H9 (cell line): ENCODE results near the gene ZDHHC16. TPM values are rescaled to one million over a fixed set of nuclear protein-coding genes. Genes with fewer than 3 reads are reported as not detected.

Source experiments
- DNase-seq: peaks from one replicate; pipeline ENCODE4 v3.0.0-alpha.2; 2017
- H2AFZ ChIP-seq: one replicate; pipeline ENCODE4 v1.6.1; 2013; ENCODE audit warnings: mild to moderate bottlenecking, low read length, control low read depth, moderate library complexity
- H2AK5ac ChIP-seq: 2 replicates; pipeline ENCODE4 v1.6.1; 2013; ENCODE audit warnings: low read length, control low read depth, mixed read lengths; ENCODE audit not compliant: insufficient read length
- H2BK120ac ChIP-seq: one replicate; pipeline ENCODE4 v1.6.1; 2013; ENCODE audit warnings: low read depth, mild to moderate bottlenecking, low read length, control low read depth, inconsistent platforms; ENCODE audit not compliant: poor library complexity, severe bottlenecking
- H2BK12ac ChIP-seq: 2 replicates; pipeline ENCODE4 v1.6.1; 2013; ENCODE audit warnings: low read length, control low read depth, mixed read lengths, low read depth; ENCODE audit not compliant: insufficient read length
- H2BK15ac ChIP-seq: 2 replicates; pipeline ENCODE4 v1.6.1; 2013; ENCODE audit warnings: low read depth, low read length, control low read depth
- H2BK20ac ChIP-seq: one replicate; pipeline ENCODE4 v1.6.1; 2013; ENCODE audit warnings: low read depth, mild to moderate bottlenecking, low read length, control low read depth, inconsistent platforms; ENCODE audit not compliant: poor library complexity, severe bottlenecking
- H2BK5ac ChIP-seq: 2 replicates; pipeline ENCODE4 v1.6.1; 2013; ENCODE audit warnings: low read length, control low read depth, mixed read lengths; ENCODE audit not compliant: insufficient read length
- H3K14ac ChIP-seq: 2 replicates; pipeline ENCODE4 v1.6.1; 2013; ENCODE audit warnings: low read length, control low read depth; ENCODE audit not compliant: insufficient read depth
- H3K18ac ChIP-seq: 2 replicates; pipeline ENCODE4 v1.6.1; 2013; ENCODE audit warnings: low read depth, mild to moderate bottlenecking, mixed read lengths, low read length, control low read depth; ENCODE audit not compliant: insufficient read length
- H3K23ac ChIP-seq: 2 replicates; pipeline ENCODE4 v1.6.1; 2013; ENCODE audit warnings: low read length, control low read depth, mixed read lengths, low read depth; ENCODE audit not compliant: insufficient read length
- H3K23me2 ChIP-seq: 2 replicates; pipeline ENCODE4 v1.6.1; 2013; ENCODE audit warnings: low read depth, mild to moderate bottlenecking, mixed read lengths, low read length, control low read depth; ENCODE audit not compliant: insufficient read length, poor library complexity, severe bottlenecking
- H3K27ac ChIP-seq: 2 replicates; pipeline ENCODE4 v1.5.1; 2013; ENCODE audit warnings: low read length, control low read depth, mixed read lengths, low read depth; ENCODE audit not compliant: insufficient read length
- H3K27me3 ChIP-seq: 2 replicates; pipeline ENCODE4 v1.6.1; 2013; ENCODE audit warnings: low read length, control low read depth, inconsistent platforms; ENCODE audit not compliant: insufficient read depth
- H3K4ac ChIP-seq: 2 replicates; pipeline ENCODE4 v1.6.1; 2013; ENCODE audit warnings: low read depth, mild to moderate bottlenecking, control low read depth, inconsistent platforms, low read length, moderate library complexity
- H3K4me1 ChIP-seq: 2 replicates; pipeline ENCODE4 v1.6.1; 2013; ENCODE audit warnings: low read length, control low read depth, inconsistent platforms; ENCODE audit not compliant: insufficient read depth
- H3K4me2 ChIP-seq: 2 replicates; pipeline ENCODE4 v1.6.1; 2013; ENCODE audit warnings: low read length, control low read depth, mixed read lengths; ENCODE audit not compliant: insufficient read length, insufficient read depth
- H3K56ac ChIP-seq: 2 replicates; pipeline ENCODE4 v1.6.1; 2013; ENCODE audit warnings: low read depth, mild to moderate bottlenecking, mixed read lengths, low read length, control low read depth; ENCODE audit not compliant: insufficient read length
- H3K79me1 ChIP-seq: 2 replicates; pipeline ENCODE4 v1.6.1; 2013; ENCODE audit warnings: low read depth, mild to moderate bottlenecking, moderate library complexity, low read length, control low read depth, inconsistent platforms; ENCODE audit not compliant: insufficient read depth, poor library complexity, severe bottlenecking
- H3K79me2 ChIP-seq: 2 replicates; pipeline ENCODE4 v1.6.1; 2013; ENCODE audit warnings: low read length, control low read depth, inconsistent platforms; ENCODE audit not compliant: insufficient read depth
- H3K9ac ChIP-seq: 2 replicates; pipeline ENCODE4 v1.6.1; 2013; ENCODE audit warnings: low read length, control low read depth, mixed read lengths; ENCODE audit not compliant: insufficient read length; ENCODE audit errors: extremely low read depth
- H3K9me3 ChIP-seq: one replicate; pipeline ENCODE4 v1.6.1; 2013; ENCODE audit warnings: low read depth, low read length, inconsistent platforms; ENCODE audit not compliant: control insufficient read depth
- H3T11ph ChIP-seq: one replicate; pipeline ENCODE4 v1.6.1; 2013; ENCODE audit warnings: mild to moderate bottlenecking, low read length, control low read depth, inconsistent platforms
- H4K20me1 ChIP-seq: one replicate; pipeline ENCODE4 v1.6.1; 2013; ENCODE audit not compliant: control insufficient read depth, insufficient read length, insufficient read depth
- H4K5ac ChIP-seq: 2 replicates; pipeline ENCODE4 v1.6.1; 2013; ENCODE audit warnings: low read depth, mild to moderate bottlenecking, mixed read lengths, low read length, control low read depth; ENCODE audit not compliant: insufficient read length
- H4K8ac ChIP-seq: replicated peaks from 2 replicates; pipeline ENCODE4 v1.6.1; 2013; ENCODE audit warnings: low read length, control low read depth, mixed read lengths, low read depth; ENCODE audit not compliant: insufficient read length
- H4K91ac ChIP-seq: 2 replicates; pipeline ENCODE4 v1.6.1; 2013; ENCODE audit warnings: low read depth, mild to moderate bottlenecking, moderate library complexity, mixed read lengths, low read length, control low read depth; ENCODE audit not compliant: insufficient read length
- H3K27ac Mint-ChIP-seq, 3 experiments: 2 replicates in 2 of 3; 3 replicates in 1 of 3; pipeline ENCODE4 v1.8.0; 2020 to 2021; ENCODE audit warnings: mixed read lengths in 3 of 3, mild to moderate bottlenecking in 1 of 3, moderate library complexity in 1 of 3
- H3K27me3 Mint-ChIP-seq: 2 replicates; pipeline ENCODE4 v1.8.0; 2021; ENCODE audit warnings: low read depth, mild to moderate bottlenecking, moderate library complexity, mixed read lengths
- H3K36me3 Mint-ChIP-seq, 3 experiments: 2 replicates in 2 of 3; 3 replicates in 1 of 3; pipeline ENCODE4 v1.8.0; 2020 to 2021; ENCODE audit warnings: low read depth in 3 of 3, mixed read lengths in 3 of 3; ENCODE audit not compliant: insufficient read depth in 1 of 3
- H3K4me1 Mint-ChIP-seq, 2 experiments: 2 replicates each; pipeline ENCODE4 v1.8.0; 2020; ENCODE audit warnings: mixed read lengths in 2 of 2
- H3K4me3 Mint-ChIP-seq, 2 experiments: 2 replicates in 1 of 2; 3 replicates in 1 of 2; pipeline ENCODE4 v1.8.0; 2020 to 2021; ENCODE audit warnings: mild to moderate bottlenecking in 2 of 2, mixed read lengths in 2 of 2, moderate library complexity in 1 of 2
- H3K9me3 Mint-ChIP-seq, 2 experiments: 2 replicates in 1 of 2; 3 replicates in 1 of 2; pipeline ENCODE4 v1.8.0; 2020; ENCODE audit warnings: mild to moderate bottlenecking in 2 of 2, mixed read lengths in 2 of 2, moderate library complexity in 1 of 2
- WGBS: extraction: QIAGEN DNeasy Blood & Tissue Kit; methylation state at CpG from one replicate; pipeline ENCODE4 v1.1.7; 2013; ENCODE audit warnings: missing lambda C conversion rate, low lambda C conversion rate, mixed read lengths; ENCODE audit not compliant: insufficient read length; ENCODE audit errors: extremely low coverage; 5-methylcytosine and 5-hydroxymethylcytosine counted together
- total RNA-seq: library from RNA; stranded (reverse); gene quantifications from 2 replicates; pipeline ENCODE4 v1.2.1, GENCODE V29; 2021
- TF ChIP-seq, protein P1 (sequence below): fragments of 200-600 bp; sonication (generic); conservative IDR thresholded peaks from 3 replicates; pipeline ENCODE4 v1.8.0; 2021; ENCODE audit warnings: antibody characterized with exemption, mild to moderate bottlenecking

Gene ZDHHC16
- total RNA-seq, 1 experiment from 2014 or later = 45.4 TPM

DNA sequence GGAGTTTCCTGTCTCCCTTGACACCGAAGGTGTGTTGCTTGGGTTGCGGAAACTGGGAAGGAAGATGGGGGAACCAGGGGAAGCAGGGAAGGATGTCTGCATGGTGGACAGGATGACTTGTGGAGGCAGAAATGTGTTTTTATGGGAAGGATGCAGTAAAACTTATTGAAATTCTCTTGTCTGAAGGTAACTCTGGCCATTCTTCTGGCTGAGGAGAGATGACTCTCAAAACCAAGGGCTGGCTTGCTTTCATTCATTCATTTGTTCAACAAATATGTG is 54.3 kb downstream of the ZDHHC16 start:
- peak overlapping the region; percentile 97 for H3K4me2 ChIP-seq
- H4K5ac ChIP-seq = no peak overlapping the region
- no peak overlapping the region for H2BK120ac ChIP-seq
- H3K4ac ChIP-seq = no peak overlapping the region
- peaks cover 23% of the 10 kb centered on the region for H3K27me3 Mint-ChIP-seq
- H3K27ac Mint-ChIP-seq = no peak overlapping the region
- H4K20me1 ChIP-seq = no peaks in the 10 kb centered on the region
- H3K4me1 Mint-ChIP-seq = peaks cover 28 to 38% of the 10 kb centered on the region in 2 experiments
- no peak for DNase-seq
- TF ChIP-seq, protein P1, sequence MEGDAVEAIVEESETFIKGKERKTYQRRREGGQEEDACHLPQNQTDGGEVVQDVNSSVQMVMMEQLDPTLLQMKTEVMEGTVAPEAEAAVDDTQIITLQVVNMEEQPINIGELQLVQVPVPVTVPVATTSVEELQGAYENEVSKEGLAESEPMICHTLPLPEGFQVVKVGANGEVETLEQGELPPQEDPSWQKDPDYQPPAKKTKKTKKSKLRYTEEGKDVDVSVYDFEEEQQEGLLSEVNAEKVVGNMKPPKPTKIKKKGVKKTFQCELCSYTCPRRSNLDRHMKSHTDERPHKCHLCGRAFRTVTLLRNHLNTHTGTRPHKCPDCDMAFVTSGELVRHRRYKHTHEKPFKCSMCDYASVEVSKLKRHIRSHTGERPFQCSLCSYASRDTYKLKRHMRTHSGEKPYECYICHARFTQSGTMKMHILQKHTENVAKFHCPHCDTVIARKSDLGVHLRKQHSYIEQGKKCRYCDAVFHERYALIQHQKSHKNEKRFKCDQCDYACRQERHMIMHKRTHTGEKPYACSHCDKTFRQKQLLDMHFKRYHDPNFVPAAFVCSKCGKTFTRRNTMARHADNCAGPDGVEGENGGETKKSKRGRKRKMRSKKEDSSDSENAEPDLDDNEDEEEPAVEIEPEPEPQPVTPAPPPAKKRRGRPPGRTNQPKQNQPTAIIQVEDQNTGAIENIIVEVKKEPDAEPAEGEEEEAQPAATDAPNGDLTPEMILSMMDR = no peak
- no peak overlapping the region for H3K9ac ChIP-seq
- no peak overlapping the region for H2AFZ ChIP-seq
- WGBS = no CpG with 5 or more reads among the region's 2 CpGs
- H3K9me3 Mint-ChIP-seq = no peaks in the 10 kb centered on the region
- H3K56ac ChIP-seq = no peak overlapping the region
- no peaks in the 10 kb centered on the region; a peak in 2 of 7 replicates for H3K36me3 Mint-ChIP-seq
- no peak overlapping the region for H2BK5ac ChIP-seq
- H4K8ac ChIP-seq = no peak overlapping the region
- H3T11ph ChIP-seq = no peak overlapping the region
- H3K79me1 ChIP-seq = no peaks in the 10 kb centered on the region
- H3K9me3 ChIP-seq = no peaks in the 10 kb centered on the region
- no peak overlapping the region for H3K14ac ChIP-seq
- no peak overlapping the region for H2BK15ac ChIP-seq
- H3K4me3 Mint-ChIP-seq = peak overlapping the region; percentile 83 to 89
- H2BK12ac ChIP-seq = no peak overlapping the region
- H4K91ac ChIP-seq = no peak overlapping the region
- no peak overlapping the region for H3K27ac ChIP-seq
- H2AK5ac ChIP-seq = no peak overlapping the region
- no peaks in the 10 kb centered on the region; the same call in 1 of the 2 replicates for H3K4me1 ChIP-seq
- no peak overlapping the region for H3K18ac ChIP-seq
- H3K23me2 ChIP-seq = peaks cover 14% of the 10 kb centered on the region
- H3K27me3 ChIP-seq = peaks cover 9% of the 10 kb centered on the region; the same call in 1 of the 2 replicates
- H3K23ac ChIP-seq = no peak overlapping the region
- peaks cover 6% of the 10 kb centered on the region; the same call in 1 of the 2 replicates for H3K79me2 ChIP-seq
- H2BK20ac ChIP-seq = no peak overlapping the region
